Kidney tubule cell (primary cell): ENCODE results near the gene ABCC4.

Experiments
- DNase-seq: peaks from one replicate; pipeline ENCODE4 v3.0.0-alpha.2; 2018; ENCODE audit warnings: low spot score

Gene ABCC4

GRCh38 chr13:94994506-94994905 lies 306.7 kb downstream of the ABCC4 start:
- no peak for DNase-seq

DNA sequence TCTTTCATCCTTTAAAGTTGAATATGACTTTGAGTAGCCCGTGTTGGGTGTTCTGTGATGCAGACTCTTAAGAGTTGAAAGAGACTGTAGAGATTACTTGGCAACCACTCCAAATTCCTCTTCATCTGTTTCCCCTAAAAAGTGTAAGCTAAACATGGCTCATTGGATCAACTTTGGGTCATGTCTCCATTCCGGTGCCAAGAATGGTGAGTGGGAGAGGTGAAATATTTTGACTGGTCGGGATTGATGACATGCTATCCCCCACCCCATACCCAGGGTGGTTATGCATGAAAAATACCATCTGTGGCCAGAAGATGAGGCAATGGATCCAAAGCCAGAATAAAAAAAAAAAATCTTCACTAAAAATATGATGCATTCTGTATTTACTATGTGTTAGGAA lies 307.6 kb downstream of the ABCC4 start:
- DNase-seq, result no peak

GRCh38 chr13:94992036-94992960 lies 309.0 kb downstream of the ABCC4 start:
- DNase-seq, result no peak

DNA sequence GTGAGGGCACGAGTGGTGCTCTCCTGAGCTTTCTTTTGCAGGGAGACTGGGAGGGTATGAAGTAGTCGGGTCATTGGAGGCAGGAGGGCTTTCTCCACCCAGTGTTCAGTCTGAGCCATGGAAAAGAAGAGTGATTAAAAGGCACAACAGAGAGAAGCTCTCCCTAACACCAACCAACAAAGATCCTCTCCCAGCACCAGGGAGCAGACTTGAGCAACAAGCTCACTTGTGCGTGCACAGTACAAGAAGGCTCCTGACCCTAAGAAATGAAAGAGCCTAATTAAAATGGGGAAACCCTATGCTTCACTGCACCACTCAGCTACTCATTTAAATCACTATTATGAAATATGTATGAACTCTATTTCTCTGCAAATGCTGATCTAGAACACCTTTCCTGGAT lies 312.6 kb downstream of the ABCC4 start:
- DNase-seq, result no peak

DNA sequence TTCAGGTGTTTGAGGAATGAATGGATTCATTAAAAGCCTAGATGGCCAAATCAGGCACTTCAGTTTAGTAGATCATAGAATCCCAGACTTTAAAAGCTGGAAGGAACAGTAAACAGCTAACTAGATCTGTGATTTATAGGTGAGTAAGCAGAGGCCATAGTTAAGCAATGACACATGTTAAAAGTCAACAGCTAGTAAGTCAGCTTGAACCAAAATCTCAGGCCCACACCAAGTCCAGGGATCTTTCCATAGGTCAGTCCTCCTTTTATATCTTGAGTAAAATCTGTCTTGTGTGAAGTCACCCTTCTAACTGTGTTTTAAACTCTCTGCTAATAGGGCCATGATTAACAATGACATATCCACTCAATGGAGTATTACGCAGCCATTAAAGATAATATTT lies 313.4 kb downstream of the ABCC4 start:
- DNase-seq, result peak; percentile 61

GRCh38 chr13:94987081-94987480 lies 314.2 kb downstream of the ABCC4 start:
- no peak for DNase-seq

DNA sequence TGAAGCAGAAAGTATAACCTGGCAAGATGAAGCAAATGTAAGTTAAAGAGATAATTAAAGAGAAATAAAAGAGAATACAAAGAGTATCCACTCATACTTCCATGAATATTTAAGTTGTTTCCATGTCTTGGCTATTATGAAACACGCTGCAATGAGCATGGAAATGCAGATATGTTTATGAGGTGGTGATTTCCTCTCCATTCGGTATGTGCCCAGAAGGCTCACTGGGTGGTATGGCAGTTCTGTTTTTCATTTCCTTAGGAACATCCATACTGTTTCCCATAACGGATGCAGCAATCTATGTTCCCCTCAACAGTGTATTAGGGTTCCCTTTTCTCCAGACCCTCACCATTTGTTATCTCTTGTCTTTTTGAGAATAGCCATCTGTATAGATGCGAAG lies 316.3 kb downstream of the ABCC4 start:
- no peak for DNase-seq

DNA sequence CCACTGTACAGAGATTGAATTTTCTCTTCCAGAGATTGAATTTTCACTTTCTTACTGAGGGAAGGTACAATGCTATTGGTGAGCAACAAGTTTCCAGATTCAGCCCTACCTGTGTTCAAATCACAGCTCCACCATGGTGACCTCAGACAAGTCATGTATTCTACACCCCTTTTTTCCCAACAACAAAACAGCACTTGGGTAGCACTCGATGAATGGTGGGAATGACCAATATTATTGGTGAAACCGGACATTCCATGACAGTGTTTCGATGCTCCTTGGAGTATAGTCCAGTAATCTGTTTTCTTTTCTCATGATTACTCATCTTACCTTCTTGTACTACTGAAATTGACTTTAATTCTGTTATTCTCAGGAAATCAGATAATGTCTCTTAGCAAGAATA lies 322.7 kb downstream of the ABCC4 start:
- no peak for DNase-seq

GRCh38 chr13:94974015-94974951 lies 327.0 kb downstream of the ABCC4 start:
- DNase-seq, result no peak

- DNase-seq, result no peak
Measured at GRCh38 chr13:94972262-94972661, 329.0 kb downstream of the ABCC4 start.
